H1 (cell line): ENCODE measurements around the gene PTGIS. TPM values are rescaled to one million over a fixed set of nuclear protein-coding genes. Genes with fewer than 3 reads are reported as not detected.

Experiments
- CTCF ChIA-PET: fragments of 300-600 bp; sonication (Branson Sonifier 250); formaldehyde crosslinking; loops from one replicate; lab custom pipeline; 2021; ENCODE audit not compliant: partially characterized antibody; lab: Charles Lee
- POLR2A ChIA-PET: fragments of 300-600 bp; sonication (Branson Sonifier 250); formaldehyde crosslinking; loops from one replicate; lab custom pipeline; 2021; ENCODE audit warnings: inconsistent platforms; ENCODE audit not compliant: partially characterized antibody; lab: Charles Lee
- DNase-seq, 2 experiments: peaks; one replicate each; pipeline versions ENCODE4 v3.0.0 to v3.0.0-alpha.2; 2010 to 2022; ENCODE audit warnings: low spot score in 2 of 2, low read depth in 1 of 2, mixed read lengths in 1 of 2
- FAIRE-seq: peaks from 2 replicates; lab custom pipeline; 2011; peaks lifted over from hg19 to GRCh38; lab: Jason Lieb, UNC
- H2AFZ ChIP-seq: 2 replicates; pipeline ENCODE4 v1.8.1; 2012; ENCODE audit warnings: low read length, inconsistent platforms
- H2AK5ac ChIP-seq: 2 replicates; pipeline ENCODE4 v1.6.1; 2013; ENCODE audit warnings: low read depth, low read length
- H2BK120ac ChIP-seq: replicated peaks from 2 replicates; pipeline ENCODE3; 2013; ENCODE audit warnings: low read depth, low read length, inconsistent platforms
- H2BK12ac ChIP-seq: 2 replicates; pipeline ENCODE4 v1.6.1; 2013; ENCODE audit warnings: low read depth, low read length
- H2BK15ac ChIP-seq: 2 replicates; pipeline ENCODE4 v1.6.1; 2013; ENCODE audit warnings: low read length
- H2BK20ac ChIP-seq: 2 replicates; pipeline ENCODE4 v1.6.1; 2013; ENCODE audit warnings: low read length
- H2BK5ac ChIP-seq: 2 replicates; pipeline ENCODE4 v1.6.1; 2013; ENCODE audit warnings: low read depth, low read length
- H3K14ac ChIP-seq: 2 replicates; pipeline ENCODE4 v1.6.1; 2013; ENCODE audit warnings: inconsistent platforms; ENCODE audit not compliant: insufficient read length
- H3K18ac ChIP-seq: 2 replicates; pipeline ENCODE4 v1.6.1; 2013; ENCODE audit warnings: low read length; ENCODE audit errors: extremely low read depth
- H3K23ac ChIP-seq: 2 replicates; pipeline ENCODE4 v1.6.1; 2013; ENCODE audit warnings: inconsistent platforms; ENCODE audit not compliant: insufficient read length
- H3K23me2 ChIP-seq: 2 replicates; pipeline ENCODE4 v1.6.1; 2013; ENCODE audit warnings: low read depth, low read length
- H3K27ac ChIP-seq: 2 replicates; pipeline ENCODE4 v1.6.1; 2011; ENCODE audit warnings: low read depth, low read length, inconsistent platforms
- H3K27me3 ChIP-seq, 4 experiments: replicated peaks in 1 of 4; 1 replicate in 1 of 4; 2 replicates in 3 of 4; pipeline versions ENCODE4 v1.6.1 to v1.8.1; 2011 to 2013; ENCODE audit warnings: low read length in 3 of 4, mild to moderate bottlenecking in 3 of 4, inconsistent platforms in 2 of 4, mixed read lengths in 2 of 4, moderate library complexity in 1 of 4; ENCODE audit not compliant: control insufficient read depth in 3 of 4, insufficient read depth in 3 of 4; ENCODE audit errors: extremely low read depth in 1 of 4
- H3K36me3 ChIP-seq, 4 experiments: 2 replicates each; pipeline versions ENCODE4 v1.6.1 to v1.8.1; 2011 to 2013; ENCODE audit warnings: mild to moderate bottlenecking in 4 of 4, low read length in 3 of 4, moderate library complexity in 2 of 4, control low read depth in 1 of 4, inconsistent platforms in 1 of 4; ENCODE audit not compliant: insufficient read depth in 4 of 4, control insufficient read depth in 2 of 4
- H3K4ac ChIP-seq: replicated peaks from 2 replicates; pipeline ENCODE3; 2013; ENCODE audit warnings: low read length, low read depth, mixed read lengths, inconsistent platforms; ENCODE audit not compliant: insufficient read length
- H3K4me1 ChIP-seq, 4 experiments: replicated peaks in 1 of 4; 1 replicate in 1 of 4; 2 replicates in 3 of 4; pipeline versions ENCODE4 v1.6.1 to v1.8.1; 2011 to 2013; ENCODE audit warnings: low read length in 3 of 4, inconsistent platforms in 2 of 4, mixed read lengths in 1 of 4; ENCODE audit not compliant: insufficient read depth in 4 of 4, control insufficient read depth in 3 of 4
- H3K4me2 ChIP-seq, 2 experiments: 2 replicates each; pipeline versions ENCODE4 v1.6.1 to v1.8.1; 2011 to 2013; ENCODE audit warnings: low read depth in 2 of 2, low read length in 2 of 2, control low read depth in 1 of 2, inconsistent platforms in 1 of 2, mild to moderate bottlenecking in 1 of 2; ENCODE audit not compliant: insufficient read depth in 1 of 2
- H3K4me3 ChIP-seq, 4 experiments: fragments of 200-600, 300-600 bp in 1 of 4; sonication (generic), shearing (Covaris generic), sonication (Bioruptor Twin) in 1 of 4; 2 replicates each; pipeline versions ENCODE4 v1.5.1 to v1.8.1; 2011 to 2016; ENCODE audit warnings: low read length in 4 of 4, low read depth in 3 of 4, control low read depth in 2 of 4, inconsistent platforms in 2 of 4, mild to moderate bottlenecking in 2 of 4, mixed read lengths in 1 of 4, moderate library complexity in 1 of 4; ENCODE audit not compliant: insufficient read depth in 2 of 4; ENCODE audit errors: extremely low read depth in 1 of 4
- H3K56ac ChIP-seq: replicated peaks from 2 replicates; pipeline ENCODE3; 2013; ENCODE audit warnings: low read depth, mild to moderate bottlenecking, mixed read lengths, low read length, inconsistent platforms; ENCODE audit not compliant: insufficient read length
- H3K79me1 ChIP-seq: 2 replicates; pipeline ENCODE4 v1.6.1; 2013; ENCODE audit warnings: low read depth, low read length, control low read depth
- H3K79me2 ChIP-seq, 2 experiments: 2 replicates each; pipeline versions ENCODE4 v1.6.1 to v1.8.1; 2012 to 2013; ENCODE audit warnings: low read length in 2 of 2, mild to moderate bottlenecking in 2 of 2, inconsistent platforms in 1 of 2; ENCODE audit not compliant: insufficient read depth in 2 of 2, control insufficient read depth in 1 of 2
- H3K9ac ChIP-seq, 4 experiments: replicated peaks in 1 of 4; 1 replicate in 1 of 4; 2 replicates in 3 of 4; pipeline versions ENCODE4 v1.6.1 to v1.8.1; 2011 to 2013; ENCODE audit warnings: low read depth in 3 of 4, low read length in 3 of 4, control low read depth in 2 of 4, mild to moderate bottlenecking in 2 of 4, moderate library complexity in 2 of 4, inconsistent platforms in 1 of 4; ENCODE audit errors: extremely low read depth in 1 of 4
- H3K9me3 ChIP-seq, 2 experiments: 2 replicates each; pipeline versions ENCODE4 v1.6.1 to v1.8.1; 2012 to 2013; ENCODE audit warnings: mild to moderate bottlenecking in 2 of 2, moderate library complexity in 2 of 2, control low read depth in 1 of 2, inconsistent platforms in 1 of 2, low read depth in 1 of 2, low read length in 1 of 2, mixed read lengths in 1 of 2; ENCODE audit not compliant: insufficient read depth in 2 of 2
- H4K20me1 ChIP-seq, 2 experiments: replicated peaks in 1 of 2; 2 replicates each; pipeline versions ENCODE3 to v1.8.1; 2011 to 2013; ENCODE audit warnings: inconsistent platforms in 2 of 2, low read length in 2 of 2, mild to moderate bottlenecking in 1 of 2; ENCODE audit not compliant: insufficient read depth in 2 of 2, control insufficient read depth in 1 of 2
- H4K5ac ChIP-seq: 2 replicates; pipeline ENCODE4 v1.6.1; 2013; ENCODE audit warnings: low read length, low read depth, mixed read lengths, inconsistent platforms; ENCODE audit not compliant: insufficient read length
- H4K8ac ChIP-seq: 2 replicates; pipeline ENCODE4 v1.8.0; 2013; ENCODE audit warnings: mild to moderate bottlenecking, moderate library complexity, low read length, inconsistent platforms; ENCODE audit not compliant: insufficient read depth; ENCODE audit errors: extremely low read depth
- H4K91ac ChIP-seq: replicated peaks from 2 replicates; pipeline ENCODE3; 2013; ENCODE audit warnings: low read length, mixed read lengths, inconsistent platforms; ENCODE audit not compliant: insufficient read length
- BCL11A ChIP-seq, 2 experiments: IDR thresholded peaks; one replicate each; pipeline ENCODE4 v1.6.1; 2011; ENCODE audit warnings: low read depth in 2 of 2, low read length in 2 of 2, mild to moderate bottlenecking in 2 of 2
- KDM1A ChIP-seq: fragments of 200-600, 300-600 bp; sonication (generic); IDR thresholded peaks from 2 replicates; pipeline ENCODE4 v1.7.1; 2016; ENCODE audit warnings: mild to moderate bottlenecking, low read length, borderline replicate concordance
- NANOG ChIP-seq: IDR thresholded peaks from 2 replicates; pipeline ENCODE4 v1.6.1; 2011; ENCODE audit warnings: low read length, low read depth, mild to moderate bottlenecking, inconsistent platforms; ENCODE audit not compliant: insufficient read depth, poor library complexity, severe bottlenecking
- POLR2AphosphoS5 ChIP-seq: IDR thresholded peaks from 2 replicates; pipeline ENCODE4 v1.6.1; 2011; ENCODE audit warnings: low read depth, low read length
- POU5F1 ChIP-seq: IDR thresholded peaks from 2 replicates; pipeline ENCODE4 v1.6.1; 2011; ENCODE audit warnings: low read depth, mild to moderate bottlenecking, low read length, moderate library complexity
- TAF7 ChIP-seq: optimal IDR thresholded peaks from 2 replicates; pipeline ENCODE3; 2011; ENCODE audit warnings: low read depth, mild to moderate bottlenecking, inconsistent platforms, low read length, moderate library complexity, borderline replicate concordance
- WGBS, 2 experiments: shearing (Covaris generic) in 1 of 2; methylation state at CpG; one replicate each; pipeline versions ENCODE4 v1.1.6 to v1.1.7; 2013 to 2015; ENCODE audit warnings: low lambda C conversion rate in 2 of 2, mixed read lengths in 2 of 2, inconsistent platforms in 1 of 2, low coverage in 1 of 2, missing lambda C conversion rate in 1 of 2; ENCODE audit not compliant: insufficient replicate concordance in 2 of 2, insufficient coverage in 1 of 2, insufficient read length in 1 of 2; ENCODE audit errors: extremely low coverage in 1 of 2, missing lambda C conversion rate in 1 of 2; 5-methylcytosine and 5-hydroxymethylcytosine counted together
- polyA plus RNA-seq, 7 experiments: library from polyadenylated mRNA; depleted of rRNA in 3 of 7; stranded (reverse) in 5 of 7; unstranded in 2 of 7; fragments of >200 nt in 5 of 7; fragments of 200-250 nt in 2 of 7; gene quantifications; 1 replicate in 5 of 7; 2 replicates in 1 of 7; 4 replicates in 1 of 7; pipeline versions ENCODE4 v1.2.1 to v1.2.3, GENCODE V29; 2011 to 2013; ENCODE audit warnings: missing spikeins in 2 of 7, mixed read lengths in 2 of 7
- total RNA-seq: library from RNA; stranded (reverse); fragmentation: NEBNext Ultra II Directional; extraction: Animal tissue kit (Norgen Biotek cat#: 25700); gene quantifications from 2 replicates; pipeline ENCODE4 v1.2.1, GENCODE V29; 2021

Gene PTGIS
- total and polyA plus RNA-seq, 2 of the 8 experiments (the other 6 are each of a cell fraction or from before 2014, with no cell fraction given) = 29.9 to 35.5 TPM

DNA sequence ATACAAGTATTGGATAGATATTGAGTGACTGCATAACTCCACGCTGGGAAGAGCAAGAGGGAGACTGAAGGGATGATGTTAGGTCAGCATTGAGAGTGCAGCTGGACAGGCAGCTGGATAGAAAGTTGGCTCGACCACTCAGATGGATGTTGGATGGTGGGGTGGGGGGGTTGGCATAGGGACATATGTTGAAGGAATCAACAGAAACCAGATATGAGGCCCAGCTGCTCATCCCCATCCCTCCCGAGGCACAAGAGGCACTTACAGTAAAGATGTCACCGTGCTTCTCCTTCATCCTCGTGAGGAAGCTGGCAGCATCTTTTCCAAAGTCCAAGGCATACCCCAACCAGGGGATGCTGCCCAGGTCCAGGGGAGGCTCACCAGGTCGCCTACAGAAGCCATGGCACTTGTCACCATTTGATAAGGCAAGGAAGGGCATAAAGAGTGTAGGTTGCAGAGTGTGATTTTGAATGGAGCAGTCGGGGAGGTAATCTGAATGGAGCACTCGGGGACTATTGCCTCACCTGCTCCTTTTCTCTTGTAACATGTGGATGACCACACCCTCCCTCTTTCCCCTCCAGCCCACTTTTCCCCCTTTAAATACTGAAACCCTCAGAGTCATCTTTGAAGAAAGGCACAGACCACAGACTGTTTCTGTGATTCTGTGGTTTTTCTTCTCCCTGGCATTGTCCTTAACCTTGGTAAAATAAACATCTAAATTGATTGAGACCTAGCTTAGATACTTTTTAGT, 18.0 kb downstream of the PTGIS start:
- no peak overlapping the region for H4K91ac ChIP-seq
- DNase-seq (peak in 1 of 2 experiments; percentile 28), FAIRE-seq (no peak)
- H3K4me2 ChIP-seq = no peak overlapping the region
- ChIA-PET CTCF (interaction anchor here (1.0 to 15.7 kb wide), 3 partner anchors 9 to 236 kb away, joined by 3 to 665 read pairs (median 40); no protein-coding TSS in a partner anchor), POLR2A (interaction anchor here (1.6 to 1.9 kb wide), 2 partner anchors 11 to 39 kb away, joined by 4 to 5 read pairs; no protein-coding TSS in a partner anchor)
- H2BK20ac ChIP-seq = no peak overlapping the region
- no peak overlapping the region for H2AFZ ChIP-seq
- no peak overlapping the region for H2BK120ac ChIP-seq
- no peak overlapping the region for H3K4ac ChIP-seq
- no peak overlapping the region for H4K8ac ChIP-seq
- no peak overlapping the region for H2BK12ac ChIP-seq
- H2AK5ac ChIP-seq = no peak overlapping the region
- H3K79me2 ChIP-seq = no peaks in the 10 kb centered on the region
- H3K4me3 ChIP-seq = no peak overlapping the region
- peaks cover 6% of the 10 kb centered on the region; the same call in 1 of the 2 replicates for H3K23me2 ChIP-seq
- H3K4me1 ChIP-seq = no peaks in the 10 kb centered on the region
- no peak overlapping the region for H3K18ac ChIP-seq
- peaks cover 0 to 23% (median 7%) of the 10 kb centered on the region in 4 experiments; a peak in 5 of 8 replicates for H3K36me3 ChIP-seq
- H2BK15ac ChIP-seq = no peak overlapping the region
- H3K27ac ChIP-seq = no peak overlapping the region
- H3K27me3 ChIP-seq = no peaks in the 10 kb centered on the region
- no peak overlapping the region for H3K9ac ChIP-seq
- H4K20me1 ChIP-seq = peaks cover 0 to 5% of the 10 kb centered on the region in 2 experiments
- no peak overlapping the region for H3K23ac ChIP-seq
- whole genome bisulfite sequencing, 2 experiments = 85% methylated on average over 8 of the region's 8 CpGs; no CpG with 5 or more reads in 1 of the 2 experiments
- no peak overlapping the region for H4K5ac ChIP-seq
- no peak overlapping the region for H3K14ac ChIP-seq
- H3K79me1 ChIP-seq = no peaks in the 10 kb centered on the region
- H3K56ac ChIP-seq = no peak overlapping the region
- no peak overlapping the region for H2BK5ac ChIP-seq
- peaks cover 6 to 13% of the 10 kb centered on the region in 2 experiments; a peak in 3 of 4 replicates for H3K9me3 ChIP-seq
- TF ChIP-seq POU5F1 (no peak), TAF7 (no peak), POLR2AphosphoS5 (no peak), NANOG (no peak), BCL11A (IDR thresholded peaks at IDR 0.05; ENCODE audit: low read depth in 2 of 2, low read length in 2 of 2) (no peak), KDM1A (no peak)
